Pancreas (tissue), 10 donors: Measurements from ENCODE around the gene DCBLD2. TPM values are rescaled to one million over a fixed set of nuclear protein-coding genes. Genes with fewer than 3 reads are reported as not detected.

Experiments used
- ATAC-seq, 4 donors: fragments of 200-7000 bp; cut with Tn5 transposase; one replicate each; pipeline versions ENCODE4 v1.8.0 to v1.9.1; 2020; ENCODE audit warnings: mild to moderate bottlenecking in 4 of 4, moderate library complexity in 4 of 4
- DNase-seq, 6 donors: peaks; one replicate each; pipeline ENCODE4 v3.0.0-alpha.2; 2020
- FAIRE-seq: peaks from 2 replicates; lab custom pipeline; 2012; peaks lifted over from hg19 to GRCh38; lab: Jason Lieb, UNC
- H3K27ac ChIP-seq, 4 donors: fragments of 200-600 bp; sonication (generic); 1 replicate in 3 of 4; 2 replicates in 1 of 4; pipeline versions ENCODE4 v1.5.0 to v1.8.0; 2020
- H3K27me3 ChIP-seq, 4 donors: fragments of 200-600 bp; one replicate each; pipeline ENCODE4 v1.8.0; 2021
- H3K36me3 ChIP-seq, 3 donors: fragments of 200-600 bp; sonication (generic) in 1 of 3; one replicate each; pipeline versions ENCODE4 v1.5.0 to v1.8.0; 2020 to 2021
- H3K4me1 ChIP-seq, 3 donors: fragments of 200-600 bp; one replicate each; pipeline ENCODE4 v1.8.0; 2021
- H3K4me3 ChIP-seq, 4 donors: fragments of 200-600 bp; sonication (generic) in 2 of 4; one replicate each; pipeline versions ENCODE4 v1.5.0 to v1.8.0; 2020 to 2021
- H3K9me3 ChIP-seq, 4 donors: fragments of 200-600 bp; one replicate each; pipeline ENCODE4 v1.8.0; 2021
- WGBS, 2 donors: extraction: QIAGEN DNeasy Blood & Tissue Kit; methylation state at CpG; one replicate each; pipeline ENCODE4 v1.1.7; 2013; 5-methylcytosine and 5-hydroxymethylcytosine counted together
- intact Hi-C, 3 donors: fragments of 100-400 bp; cut with DNase I; formaldehyde crosslinking; loops; one replicate each; pipeline versions ENCODE4 v1.11.1 to v1.14.2; 2022
- polyA plus RNA-seq, 2 donors: library from polyadenylated mRNA; stranded (reverse); fragments of 200-250 nt; gene quantifications; one replicate each; pipeline ENCODE4 v1.2.3, GENCODE V29; 2013
- total RNA-seq, 6 donors: library from RNA; stranded (reverse); fragmentation: NEBNext Ultra II Directional in 4 of 6; extraction: Animal tissue kit (Norgen Biotek cat#: 25700) in 4 of 6; gene quantifications; one replicate each; pipeline versions ENCODE4 v1.2.1 to v1.2.4, GENCODE V29; 2021 to 2023
- TF ChIP-seq, protein P1 (sequence below), 4 donors: fragments of 200-600 bp; sonication (generic) in 3 of 4; IDR thresholded peaks; one replicate each; pipeline versions ENCODE4 v1.5.0 to v1.8.0; 2021; ENCODE audit warnings: antibody characterized with exemption in 4 of 4
- donor health status: healthy with polysubstance abuse.
- donor health status: DM: no; HTN: no; CAD: no; lungs with moderate emphysema.
- donor health status: DM: no; HTN: no; CAD: no.
- donor health status: control.
- donor health status: control.
- donor health status: Bipolar disorder and iron deficiency.
- donor health status: DM: yes; HTN: yes; CAD: no.
- donor health status: DM: no; HTN: no; CAD: no.
- donor health status: DM: no; HTN: no; CAD: no.
- donor health status: DM: yes; HTN: yes; CAD: no.

Gene DCBLD2
- total and polyA plus RNA-seq, 8 donors = 2.2 to 12.9 (median 6.9) TPM

- TF ChIP-seq, protein P1, sequence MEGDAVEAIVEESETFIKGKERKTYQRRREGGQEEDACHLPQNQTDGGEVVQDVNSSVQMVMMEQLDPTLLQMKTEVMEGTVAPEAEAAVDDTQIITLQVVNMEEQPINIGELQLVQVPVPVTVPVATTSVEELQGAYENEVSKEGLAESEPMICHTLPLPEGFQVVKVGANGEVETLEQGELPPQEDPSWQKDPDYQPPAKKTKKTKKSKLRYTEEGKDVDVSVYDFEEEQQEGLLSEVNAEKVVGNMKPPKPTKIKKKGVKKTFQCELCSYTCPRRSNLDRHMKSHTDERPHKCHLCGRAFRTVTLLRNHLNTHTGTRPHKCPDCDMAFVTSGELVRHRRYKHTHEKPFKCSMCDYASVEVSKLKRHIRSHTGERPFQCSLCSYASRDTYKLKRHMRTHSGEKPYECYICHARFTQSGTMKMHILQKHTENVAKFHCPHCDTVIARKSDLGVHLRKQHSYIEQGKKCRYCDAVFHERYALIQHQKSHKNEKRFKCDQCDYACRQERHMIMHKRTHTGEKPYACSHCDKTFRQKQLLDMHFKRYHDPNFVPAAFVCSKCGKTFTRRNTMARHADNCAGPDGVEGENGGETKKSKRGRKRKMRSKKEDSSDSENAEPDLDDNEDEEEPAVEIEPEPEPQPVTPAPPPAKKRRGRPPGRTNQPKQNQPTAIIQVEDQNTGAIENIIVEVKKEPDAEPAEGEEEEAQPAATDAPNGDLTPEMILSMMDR (IDR thresholded peaks at IDR 0.05) = no peak
- FAIRE-seq (no peak), DNase-seq (no peak), ATAC-seq (no peak)
- WGBS, 2 donors = 68 to 78% methylated on average over 2 of the region's 2 CpGs
- H3K9me3 ChIP-seq = no peaks in the 10 kb centered on the region
- intact Hi-C loops = no loop called here
- H3K27me3 ChIP-seq = no peaks in the 10 kb centered on the region
- H3K27ac ChIP-seq = no peak overlapping the region
- no peaks in the 10 kb centered on the region for H3K36me3 ChIP-seq
- H3K4me3 ChIP-seq = no peak overlapping the region
- H3K4me1 ChIP-seq = no peaks in the 10 kb centered on the region
These were observed 20.5 kb upstream of the DCBLD2 start for GRCh38 chr3:98921957-98922356.

DNA sequence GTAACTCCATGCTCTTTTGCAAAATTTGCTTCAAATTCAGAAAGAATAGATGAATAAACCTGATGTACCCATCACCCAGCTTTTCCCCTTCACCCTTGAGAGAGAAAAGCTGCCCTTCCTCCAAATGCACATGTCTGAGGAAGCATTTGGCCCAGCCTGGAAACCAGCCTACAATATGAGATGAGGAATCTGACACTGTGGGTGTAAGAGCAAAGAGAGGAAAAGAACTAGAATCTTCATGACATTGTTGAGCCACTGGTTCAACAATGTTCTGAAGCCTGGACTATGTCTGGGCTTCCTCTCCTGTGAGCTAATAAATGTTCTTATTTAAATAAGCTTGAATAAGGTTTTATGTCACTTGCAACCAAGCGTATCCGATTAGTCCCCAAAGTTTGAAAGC lies 18.7 kb upstream of the DCBLD2 start:
- intact Hi-C loops = no loop called here
- FAIRE-seq = no peak

GRCh38 chr3:98918586-98918985 lies 17.1 kb upstream of the DCBLD2 start:
- no peaks in the 10 kb centered on the region for H3K27me3 ChIP-seq
- no peak overlapping the region for H3K4me3 ChIP-seq
- FAIRE-seq (no peak), ATAC-seq (no peak), DNase-seq (no peak)
- H3K4me1 ChIP-seq = no peaks in the 10 kb centered on the region
- intact Hi-C loops = no loop called here
- TF ChIP-seq, protein P1 (IDR thresholded peaks at IDR 0.05) = no peak
- H3K9me3 ChIP-seq = no peaks in the 10 kb centered on the region
- H3K36me3 ChIP-seq = no peaks in the 10 kb centered on the region
- H3K27ac ChIP-seq = no peak overlapping the region

More for the DNA sequence above, 18.7 kb upstream of the DCBLD2 start:
- Histone ChIP-seq H3K27me3 (no peaks in the 10 kb centered on the region), H3K36me3 (no peaks in the 10 kb centered on the region), H3K9me3 (no peaks in the 10 kb centered on the region), H3K4me1 (no peaks in the 10 kb centered on the region), H3K4me3 (no peak overlapping the region), H3K27ac (no peak overlapping the region)
- 86 to 92% methylated on average over 2 of the region's 2 CpGs for WGBS, 2 donors
- TF ChIP-seq, protein P1 (IDR thresholded peaks at IDR 0.05) = no peak
- DNase-seq (no peak), ATAC-seq (no peak)

DNA sequence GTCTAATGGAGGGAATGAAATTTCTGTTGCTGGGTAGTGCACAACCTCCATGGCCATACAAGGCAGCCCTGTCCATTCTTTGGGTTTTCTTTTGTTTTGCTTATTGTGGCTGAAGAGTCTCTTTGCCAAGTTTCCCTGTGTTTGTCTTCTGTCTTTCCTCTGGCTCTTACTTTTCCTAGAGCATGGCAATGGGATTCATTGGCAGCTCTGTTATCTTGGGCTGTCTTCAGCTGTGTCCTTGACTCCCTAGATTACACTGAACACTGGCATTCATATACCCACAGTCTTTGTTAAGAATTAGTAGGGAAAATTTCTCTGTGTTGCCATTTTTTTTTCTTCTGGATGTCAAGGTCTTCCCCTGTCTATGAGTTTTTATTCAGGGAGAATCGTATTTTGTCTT lies 16.1 kb upstream of the DCBLD2 start:
- TF ChIP-seq, protein P1 (IDR thresholded peaks at IDR 0.05) = no peak
- no peaks in the 10 kb centered on the region for H3K36me3 ChIP-seq
- peak in 1 of 4 donors; percentile 19 for ATAC-seq

GRCh38 chr3:98914210-98915080 lies 12.9 kb upstream of the DCBLD2 start:
- peak in 2 of 4 donors; percentile 76 to 84 for ATAC-seq
- no peaks in the 10 kb centered on the region for H3K4me1 ChIP-seq
- intact Hi-C loops = no loop called here
- TF ChIP-seq, protein P1 (IDR thresholded peaks at IDR 0.05) = no peak
- no peak overlapping the region for H3K27ac ChIP-seq
- no peak for FAIRE-seq
- no peak overlapping the region for H3K4me3 ChIP-seq
- 41 to 43% methylated on average over 10 of the region's 10 CpGs for WGBS, 2 donors
- no peaks in the 10 kb centered on the region for H3K9me3 ChIP-seq
- H3K36me3 ChIP-seq = no peaks in the 10 kb centered on the region
- DNase-seq = peak in 4 of 6 donors; percentile 4 to 28 (median 18)
- no peaks in the 10 kb centered on the region for H3K27me3 ChIP-seq

More for the DNA sequence above, 16.1 kb upstream of the DCBLD2 start:
- Histone ChIP-seq H3K9me3 (no peaks in the 10 kb centered on the region), H3K27ac (no peak overlapping the region), H3K27me3 (no peaks in the 10 kb centered on the region), H3K4me3 (no peak overlapping the region), H3K4me1 (no peaks in the 10 kb centered on the region)
- 29 to 47% methylated on average over 1 of the region's 1 CpG for WGBS, 2 donors
- no peak for DNase-seq
- intact Hi-C loops = no loop called here
- no peak for FAIRE-seq
